Measurements from ENCODE around the gene TTC9C.

- no peak for TF ChIP-seq OSR1 (CRISPR knock-in tag; IDR thresholded peaks at IDR 0.05)
- TF ChIP-seq TCF4 (CRISPR knock-in tag; IDR thresholded peaks at IDR 0.05; ENCODE audit: borderline replicate concordance), result no peak
- TF ChIP-seq TOX (CRISPR knock-in tag; IDR thresholded peaks at IDR 0.05; ENCODE audit: borderline replicate concordance), result no peak
- TF ChIP-seq, protein P1, sequence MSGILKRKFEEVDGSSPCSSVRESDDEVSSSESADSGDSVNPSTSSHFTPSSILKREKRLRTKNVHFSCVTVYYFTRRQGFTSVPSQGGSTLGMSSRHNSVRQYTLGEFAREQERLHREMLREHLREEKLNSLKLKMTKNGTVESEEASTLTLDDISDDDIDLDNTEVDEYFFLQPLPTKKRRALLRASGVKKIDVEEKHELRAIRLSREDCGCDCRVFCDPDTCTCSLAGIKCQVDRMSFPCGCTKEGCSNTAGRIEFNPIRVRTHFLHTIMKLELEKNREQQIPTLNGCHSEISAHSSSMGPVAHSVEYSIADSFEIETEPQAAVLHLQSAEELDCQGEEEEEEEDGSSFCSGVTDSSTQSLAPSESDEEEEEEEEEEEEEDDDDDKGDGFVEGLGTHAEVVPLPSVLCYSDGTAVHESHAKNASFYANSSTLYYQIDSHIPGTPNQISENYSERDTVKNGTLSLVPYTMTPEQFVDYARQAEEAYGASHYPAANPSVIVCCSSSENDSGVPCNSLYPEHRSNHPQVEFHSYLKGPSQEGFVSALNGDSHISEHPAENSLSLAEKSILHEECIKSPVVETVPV (CRISPR knock-in tag; IDR thresholded peaks at IDR 0.05), result no peak
- TF ChIP-seq, protein P2, sequence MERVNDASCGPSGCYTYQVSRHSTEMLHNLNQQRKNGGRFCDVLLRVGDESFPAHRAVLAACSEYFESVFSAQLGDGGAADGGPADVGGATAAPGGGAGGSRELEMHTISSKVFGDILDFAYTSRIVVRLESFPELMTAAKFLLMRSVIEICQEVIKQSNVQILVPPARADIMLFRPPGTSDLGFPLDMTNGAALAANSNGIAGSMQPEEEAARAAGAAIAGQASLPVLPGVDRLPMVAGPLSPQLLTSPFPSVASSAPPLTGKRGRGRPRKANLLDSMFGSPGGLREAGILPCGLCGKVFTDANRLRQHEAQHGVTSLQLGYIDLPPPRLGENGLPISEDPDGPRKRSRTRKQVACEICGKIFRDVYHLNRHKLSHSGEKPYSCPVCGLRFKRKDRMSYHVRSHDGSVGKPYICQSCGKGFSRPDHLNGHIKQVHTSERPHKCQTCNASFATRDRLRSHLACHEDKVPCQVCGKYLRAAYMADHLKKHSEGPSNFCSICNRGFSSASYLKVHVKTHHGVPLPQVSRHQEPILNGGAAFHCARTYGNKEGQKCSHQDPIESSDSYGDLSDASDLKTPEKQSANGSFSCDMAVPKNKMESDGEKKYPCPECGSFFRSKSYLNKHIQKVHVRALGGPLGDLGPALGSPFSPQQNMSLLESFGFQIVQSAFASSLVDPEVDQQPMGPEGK (CRISPR knock-in tag; IDR thresholded peaks at IDR 0.05; ENCODE audit: borderline replicate concordance), result no peak
Measured at GRCh38 chr11:62726915-62727164, 1.4 kb upstream of the TTC9C start.
